Mucosa of gallbladder (tissue), 1 donor: ENCODE data around the gene SETDB1. TPM values are rescaled to one million over a fixed set of nuclear protein-coding genes. Genes with fewer than 3 reads are reported as not detected.
A peak's percentile ranks its signal among the peaks of the same experiment; 100 is the strongest.
"Not testable (repeated sequence)": the region's sequence is repeated elsewhere in the genome, so short reads cannot be mapped to it uniquely, and the experiment has no call there.

Experiments
- DNase-seq: peaks from one replicate; pipeline ENCODE4 v3.0.0-alpha.2; 2020; ENCODE audit warnings: low spot score
- total RNA-seq: library from RNA; stranded (reverse); gene quantifications from one replicate; pipeline ENCODE4 v1.2.1, GENCODE V29; 2021
- donor health status: DM: no; HTN: no; CAD: no.

SETDB1 gene
- 42.6 TPM for total RNA-seq

DNA sequence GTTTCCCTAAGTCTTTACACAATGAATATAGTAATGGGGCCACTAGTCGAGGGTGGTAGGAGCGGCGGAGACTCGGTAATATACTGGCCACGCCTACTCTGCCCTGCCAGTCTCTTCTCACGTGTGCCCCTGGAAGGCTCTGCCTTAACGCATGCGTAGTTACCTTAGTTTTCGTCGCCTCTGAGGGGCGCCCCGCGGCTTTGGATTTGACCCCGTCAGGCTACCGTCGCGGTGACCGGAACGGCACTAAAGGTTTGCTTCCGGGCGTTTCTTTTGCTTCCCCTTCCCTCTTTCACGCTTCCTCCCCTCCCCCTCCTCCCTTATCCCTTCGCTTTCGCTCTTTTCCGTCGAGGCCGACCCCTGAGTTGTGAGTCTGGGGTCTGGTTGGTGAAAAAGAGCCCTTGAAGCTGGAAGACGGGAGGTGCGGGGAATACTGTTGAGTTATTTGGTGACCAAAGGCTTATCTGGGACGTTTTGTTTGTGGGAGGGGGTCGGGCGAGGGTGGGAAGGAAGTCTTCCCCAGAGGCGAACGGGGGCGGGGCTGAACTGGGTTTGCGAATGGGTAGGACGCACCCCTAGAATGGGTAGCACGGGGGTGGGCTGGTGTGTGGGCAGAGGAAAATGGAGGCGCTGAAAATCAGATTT is at the start of gene SETDB1:
SETDB1 (plus strand) TSS at position 267 of the 645 bp plus-strand sequence. CDS start 1,352 bp downstream, outside the sequence.
- peak; percentile 97 for DNase-seq

- DNase-seq: not testable (repeated sequence)
Measured at GRCh38 chr1:150878931-150879330, 47.2 kb upstream of the SETDB1 start.

- DNase-seq: no peak
Measured at GRCh38 chr1:150881331-150882070, 44.7 kb upstream of the SETDB1 start.

DNA sequence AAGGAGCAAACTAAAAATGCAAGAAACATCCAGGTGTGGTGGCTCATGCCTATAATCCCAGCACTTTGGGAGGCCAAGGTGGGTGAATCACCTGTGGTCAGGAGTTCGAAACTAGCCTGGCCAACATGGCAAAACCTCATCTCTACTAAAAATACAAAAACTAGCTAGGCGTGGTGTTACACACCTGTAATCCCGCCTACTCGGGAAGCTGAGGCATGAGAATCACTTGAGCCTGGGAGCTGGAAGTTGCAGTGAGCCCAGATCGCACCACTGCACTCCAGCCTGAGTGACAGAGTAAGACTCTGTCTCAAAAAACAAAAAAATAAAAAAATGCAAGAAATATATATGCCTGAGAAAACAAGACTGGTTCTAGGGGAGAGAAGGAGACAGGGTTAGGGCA is 43.0 kb upstream of the SETDB1 start:
- not testable (repeated sequence) for DNase-seq

DNA sequence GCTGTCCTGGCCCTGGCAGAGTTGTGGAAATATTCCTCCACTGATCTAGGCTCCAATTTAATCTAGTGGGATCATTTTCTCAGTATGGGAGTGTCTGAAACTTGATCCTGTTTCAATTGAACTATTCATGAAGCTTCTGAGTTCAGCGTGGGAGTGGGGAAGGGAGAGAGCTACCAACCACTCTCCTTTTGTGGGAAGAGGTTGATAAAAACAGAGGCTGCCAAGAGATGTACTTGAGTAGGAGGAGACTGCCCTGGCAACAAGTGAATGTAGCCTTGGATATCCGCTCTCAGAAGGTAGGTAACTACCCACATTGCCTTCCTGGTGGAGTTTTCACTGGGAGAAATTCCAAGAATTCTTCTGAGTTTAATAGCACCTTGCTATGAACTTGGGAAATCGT is 39.1 kb upstream of the SETDB1 start, which contains the start of gene CTXND2:
CTXND2 (plus strand) TSS at position 119 of the 400 bp plus-strand sequence. CDS start 25,179 bp downstream, outside the sequence.
- DNase-seq: no peak

- no peak for DNase-seq
Measured at GRCh38 chr1:150888727-150889126, 37.4 kb upstream of the SETDB1 start.

GRCh38 chr1:150890033-150890416 is 36.1 kb upstream of the SETDB1 start:
- no peak for DNase-seq

DNA sequence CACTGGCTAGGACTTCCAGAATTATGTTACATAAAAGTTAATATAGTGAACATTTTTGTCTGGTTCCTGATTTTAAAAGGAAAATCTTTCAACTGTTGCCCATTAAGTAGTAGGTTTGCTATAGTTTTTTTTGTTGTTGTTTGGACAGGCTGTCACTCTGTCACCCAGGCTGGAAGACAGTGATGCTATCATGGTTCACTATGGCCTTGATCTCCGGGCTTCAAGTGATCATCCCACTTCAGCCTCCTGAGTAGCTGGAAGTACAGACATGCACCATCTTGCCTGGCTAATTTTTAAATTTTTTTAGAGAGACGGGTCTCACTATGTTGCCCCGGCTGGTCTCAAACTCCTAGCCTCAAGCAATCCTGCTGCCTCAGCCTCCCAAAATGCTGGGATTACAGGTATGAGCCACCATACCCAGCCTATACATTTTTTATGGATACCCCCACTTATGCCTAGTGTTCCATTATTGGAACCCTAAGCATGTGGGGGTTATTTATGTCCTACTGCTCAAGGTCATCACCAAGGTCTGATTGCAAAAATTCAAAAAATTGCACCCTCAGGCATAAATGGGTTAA is 32.7 kb upstream of the SETDB1 start:
- DNase-seq: no peak

GRCh38 chr1:150895618-150896017 is 30.5 kb upstream of the SETDB1 start:
- DNase-seq: no peak

DNA sequence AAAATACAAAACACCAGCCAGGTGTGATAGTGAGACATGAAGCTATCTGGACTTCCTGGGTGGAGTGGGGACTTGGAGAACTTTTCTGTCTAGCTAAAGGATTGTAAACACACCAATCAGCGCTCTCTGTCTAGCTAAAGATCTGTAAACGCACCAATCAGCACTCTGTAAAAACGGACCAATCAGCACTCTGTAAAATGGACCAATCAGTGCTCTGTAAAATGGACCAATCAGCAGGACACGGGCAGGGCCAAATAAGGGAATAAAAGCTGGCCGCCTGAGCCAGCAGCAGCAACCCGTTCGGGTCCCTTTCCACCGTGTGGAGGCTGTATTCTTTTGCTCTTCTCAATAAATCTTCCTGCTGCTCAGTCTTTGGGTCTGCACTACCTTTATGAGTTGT is 26.4 kb upstream of the SETDB1 start:
- not testable (repeated sequence) for DNase-seq

DNA sequence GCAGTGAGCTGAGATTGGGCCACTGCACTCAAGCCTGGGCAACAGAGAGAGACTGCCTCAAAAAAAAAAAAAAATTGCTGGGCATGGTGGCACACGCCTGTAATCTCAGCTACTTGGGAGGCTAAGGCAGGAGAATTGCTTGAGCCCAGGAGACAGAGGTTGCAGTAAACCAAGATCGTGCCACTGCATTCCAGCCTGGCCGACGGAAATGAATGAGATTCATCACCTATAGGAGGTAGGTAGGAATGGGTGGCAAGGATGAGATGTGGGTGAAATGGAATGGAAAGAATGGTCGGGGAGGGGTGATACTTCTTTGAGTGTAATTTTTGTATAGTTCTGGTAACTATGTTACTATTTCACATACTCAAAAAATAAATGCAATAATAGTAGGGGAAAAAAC is 23.8 kb upstream of the SETDB1 start:
- DNase-seq: no peak

GRCh38 chr1:150902751-150903150 is 23.4 kb upstream of the SETDB1 start:
- no peak for DNase-seq

DNA sequence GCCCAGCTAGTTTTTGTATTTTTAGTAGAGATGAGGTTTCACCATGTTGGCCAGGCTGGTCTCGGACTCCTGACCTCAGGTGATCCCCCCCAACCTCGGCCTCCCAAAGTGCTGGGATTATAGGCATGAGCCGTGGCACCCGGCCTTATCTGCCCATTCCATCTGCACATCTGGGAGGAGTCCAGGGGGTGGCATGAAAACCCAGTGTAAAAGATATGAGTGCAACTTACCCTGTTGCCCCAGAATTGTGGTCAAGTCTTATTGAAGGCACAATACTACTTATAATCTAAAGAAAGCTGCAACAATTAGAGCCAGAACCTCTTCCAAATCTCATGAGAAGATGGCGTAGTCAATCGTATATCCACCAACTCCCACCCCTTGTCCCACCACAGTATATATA is 20.9 kb upstream of the SETDB1 start:
- no peak for DNase-seq

DNA sequence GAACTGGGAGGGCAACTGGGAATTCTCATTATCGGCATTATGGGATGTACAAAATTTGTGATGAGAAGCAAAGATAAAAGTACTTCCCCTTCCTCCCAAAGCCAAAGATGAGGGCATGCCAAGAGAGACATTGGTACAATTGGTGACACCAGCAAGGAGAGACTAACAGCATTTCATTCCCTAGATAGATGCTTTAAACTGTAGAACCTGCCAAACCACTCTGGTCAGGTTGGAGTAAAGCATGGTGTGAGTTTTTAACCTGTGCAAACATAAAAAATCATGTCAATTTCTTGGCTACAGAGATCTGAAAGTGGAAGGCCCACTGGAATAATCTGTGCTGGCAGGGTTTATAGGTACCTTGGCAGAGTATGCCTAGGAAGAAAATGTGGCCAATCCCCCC is 19.8 kb upstream of the SETDB1 start:
- no peak for DNase-seq

GRCh38 chr1:150906813-150907212 is 19.4 kb upstream of the SETDB1 start:
- DNase-seq: no peak

DNA sequence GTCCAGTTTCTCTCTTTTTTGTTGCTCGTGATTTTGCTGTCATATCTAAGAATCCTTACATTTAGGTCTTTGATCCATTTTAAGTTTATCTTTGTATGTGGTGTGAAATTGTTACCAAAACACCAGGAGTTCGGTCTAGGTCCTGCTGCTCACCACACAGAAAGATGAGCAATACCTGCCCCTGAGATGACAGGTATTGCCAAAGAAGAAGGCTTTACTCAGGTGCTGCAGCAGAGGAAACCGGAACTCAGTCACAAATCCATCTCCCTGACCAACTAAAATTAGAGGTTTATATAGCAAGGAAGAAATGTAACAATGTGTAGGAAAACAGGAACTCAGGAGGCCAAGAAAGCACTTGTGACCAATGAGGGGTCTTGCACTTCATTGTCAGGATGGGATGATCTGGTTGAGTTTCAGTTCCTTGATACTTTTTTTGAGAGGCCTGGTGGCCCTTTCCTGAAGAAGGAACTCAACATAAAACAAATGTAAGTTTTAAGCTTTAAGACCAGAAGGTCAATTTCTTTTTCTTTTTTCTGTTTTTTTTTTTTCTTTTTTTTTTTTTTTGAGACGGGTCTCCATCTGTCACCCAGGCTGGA is 16.5 kb upstream of the SETDB1 start:
- DNase-seq: no peak

- no peak for DNase-seq
Measured at GRCh38 chr1:150912623-150913022, 13.5 kb upstream of the SETDB1 start.

DNA sequence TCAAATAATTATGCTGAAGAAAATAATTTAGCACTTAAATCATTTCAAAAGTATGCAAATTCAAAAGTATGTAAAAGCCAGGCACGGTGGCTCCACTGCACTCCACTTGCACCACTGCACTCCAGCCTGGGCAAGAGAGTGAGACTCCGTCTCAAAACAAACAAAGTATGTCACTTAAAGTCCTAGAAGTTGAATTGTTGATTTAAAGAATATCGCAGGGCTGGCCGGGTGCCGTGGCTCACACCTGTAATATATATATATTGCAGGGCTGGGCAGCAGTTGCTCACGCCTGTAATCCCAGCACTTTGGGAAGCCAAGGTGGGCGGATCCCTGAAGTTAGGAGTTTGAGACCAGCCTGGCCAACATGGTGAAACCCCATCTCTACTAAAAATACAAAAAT is 8.8 kb upstream of the SETDB1 start:
- no peak for DNase-seq

DNA sequence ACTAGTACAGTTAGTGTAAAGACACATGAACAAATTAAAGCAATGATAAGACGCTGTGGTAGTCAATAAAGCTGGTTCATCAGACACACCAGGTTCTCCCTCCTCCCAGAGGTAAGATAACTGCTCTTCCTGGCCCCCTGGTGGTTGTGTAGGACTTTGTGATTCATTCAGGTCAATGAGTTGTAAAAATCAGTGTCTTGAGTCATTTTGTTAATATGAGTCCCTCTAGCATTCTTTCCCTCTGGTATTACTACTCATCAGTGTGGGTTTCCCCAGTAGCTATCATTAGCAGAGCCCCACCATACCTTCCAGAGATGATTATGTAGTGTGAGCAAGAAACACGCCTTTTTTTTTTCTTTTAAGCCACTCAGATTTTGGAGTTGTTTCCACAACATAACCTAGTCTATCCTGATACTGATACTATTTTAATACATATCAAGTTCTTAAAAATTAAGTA is 3.6 kb upstream of the SETDB1 start:
- DNase-seq: peak; percentile 77

GRCh38 chr1:150925080-150925479 is 1.1 kb upstream of the SETDB1 start:
- DNase-seq: no peak

DNA sequence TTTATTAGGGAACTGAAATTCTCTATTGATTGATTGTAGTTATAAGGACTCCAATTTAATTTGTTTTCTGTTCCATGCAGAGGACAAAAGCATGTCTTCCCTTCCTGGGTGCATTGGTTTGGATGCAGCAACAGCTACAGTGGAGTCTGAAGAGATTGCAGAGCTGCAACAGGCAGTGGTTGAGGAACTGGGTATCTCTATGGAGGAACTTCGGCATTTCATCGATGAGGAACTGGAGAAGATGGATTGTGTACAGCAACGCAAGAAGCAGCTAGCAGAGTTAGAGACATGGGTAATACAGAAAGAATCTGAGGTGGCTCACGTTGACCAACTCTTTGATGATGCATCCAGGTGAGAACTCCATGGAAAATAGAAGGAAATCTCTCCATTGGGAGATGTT is 1.5 kb downstream of the SETDB1 start:
- no peak for DNase-seq

DNA sequence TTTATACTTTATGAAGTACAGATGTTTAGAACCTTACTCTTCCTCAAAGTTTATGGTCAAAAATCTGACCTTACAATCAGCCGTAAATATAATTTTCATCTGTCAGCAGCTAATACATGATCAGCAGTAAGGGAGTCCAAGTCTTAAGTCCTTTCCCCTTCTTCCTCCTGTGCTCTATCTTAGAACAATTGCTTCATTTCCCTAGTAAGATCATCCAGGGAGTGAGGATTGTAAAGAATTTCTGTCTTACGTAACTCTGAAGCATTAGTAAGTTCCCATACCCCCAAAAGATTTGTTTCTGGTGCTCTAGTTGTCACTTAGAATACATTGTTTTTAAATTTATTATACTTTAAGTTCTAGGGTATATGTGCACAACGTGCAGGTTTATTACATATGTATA is 2.1 kb downstream of the SETDB1 start:
- no peak for DNase-seq
